Activated CD8-positive, alpha-beta T cell treated with anti-CD3 and anti-CD28 coated beads, Interleukin-2, amount 10 ng/mL, durations not matched to agents 7 days and 5 days (primary cell): ENCODE data around the gene DSCAM. TPM values are rescaled to one million over a fixed set of nuclear protein-coding genes. Genes with fewer than 3 reads are reported as not detected.

ENCODE experiments used
- ATAC-seq: fragments of 150-1000 bp; cut with Tn5 transposase; one replicate; pipeline ENCODE4 v1.10.0; 2021; ENCODE audit warnings: moderate library complexity
- CTCF ChIA-PET: fragments of 350-600 bp; sonication (Branson Sonifier 250); formaldehyde crosslinking; loops from one replicate; lab custom pipeline; 2021; ENCODE audit warnings: antibody characterized with exemption; lab: Charles Lee
- POLR2A ChIA-PET: fragments of 350-600 bp; sonication (Branson Sonifier 250); formaldehyde crosslinking; loops from one replicate; lab custom pipeline; 2021; ENCODE audit warnings: antibody characterized with exemption; lab: Charles Lee
- DNase-seq: peaks from one replicate; pipeline ENCODE4 v3.0.0-alpha.2; 2020
- H3K27ac Mint-ChIP-seq: one replicate; pipeline ENCODE4 v1.8.0; 2021; ENCODE audit warnings: mild to moderate bottlenecking, mixed read lengths
- H3K27me3 Mint-ChIP-seq: one replicate; pipeline ENCODE4 v1.8.0; 2021; ENCODE audit warnings: low read depth, mixed read lengths
- H3K36me3 Mint-ChIP-seq: one replicate; pipeline ENCODE4 v1.8.0; 2021; ENCODE audit warnings: low read depth, mixed read lengths
- H3K4me1 Mint-ChIP-seq: one replicate; pipeline ENCODE4 v1.8.0; 2021; ENCODE audit warnings: low read depth, mixed read lengths
- H3K4me3 Mint-ChIP-seq: one replicate; pipeline ENCODE4 v1.8.0; 2021; ENCODE audit warnings: mild to moderate bottlenecking, mixed read lengths
- H3K9me3 Mint-ChIP-seq: one replicate; pipeline ENCODE4 v1.8.0; 2022; ENCODE audit warnings: mixed read lengths; ENCODE audit not compliant: insufficient read depth
- total RNA-seq, 2 experiments: library from RNA; stranded (reverse); gene quantifications; one replicate each; pipeline ENCODE4 v1.2.3, GENCODE V29; 2021

The DSCAM gene
- total RNA-seq, 2 experiments from 2014 or later, result not detected

DNA sequence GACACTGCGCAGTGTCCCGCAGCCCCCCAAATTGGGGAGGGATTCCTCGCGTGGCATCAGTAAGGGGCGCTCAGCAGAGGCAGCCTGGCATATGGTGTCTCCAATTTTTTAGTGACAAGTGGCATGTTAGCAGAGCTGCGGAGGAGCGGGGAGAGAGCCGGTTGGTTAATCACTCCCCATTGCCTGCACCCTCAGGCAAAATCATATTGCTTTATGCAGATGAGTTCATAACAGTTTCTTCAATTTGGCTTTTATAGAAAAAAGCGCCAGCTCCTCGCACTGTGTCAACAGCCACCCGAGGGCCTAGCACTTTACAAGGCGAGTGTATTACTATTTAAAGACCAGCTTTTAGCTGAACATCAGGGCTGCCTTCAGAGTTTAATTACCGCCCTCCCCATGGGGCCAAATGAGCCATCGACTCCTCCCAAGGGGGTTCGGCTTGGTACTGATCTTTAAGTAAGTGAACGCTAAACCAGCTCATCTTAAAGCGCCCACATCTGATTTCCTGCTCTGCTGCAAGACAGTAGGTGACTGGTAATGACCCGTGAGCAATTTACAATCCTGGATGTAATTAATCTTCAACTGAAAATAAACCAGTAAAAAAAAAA is 298.9 kb downstream of the DSCAM start:
- ATAC-seq (no peak), DNase-seq (no peak)
- no peaks in the 10 kb centered on the region for H3K36me3 Mint-ChIP-seq
- CTCF ChIA-PET, result no interaction called here
- H3K4me3 Mint-ChIP-seq, result no peak overlapping the region
- POLR2A ChIA-PET, result no interaction called here
- H3K9me3 Mint-ChIP-seq, result no peaks in the 10 kb centered on the region
- H3K27me3 Mint-ChIP-seq, result no peaks in the 10 kb centered on the region
- no peaks in the 10 kb centered on the region for H3K4me1 Mint-ChIP-seq
- H3K27ac Mint-ChIP-seq, result no peak overlapping the region

DNA sequence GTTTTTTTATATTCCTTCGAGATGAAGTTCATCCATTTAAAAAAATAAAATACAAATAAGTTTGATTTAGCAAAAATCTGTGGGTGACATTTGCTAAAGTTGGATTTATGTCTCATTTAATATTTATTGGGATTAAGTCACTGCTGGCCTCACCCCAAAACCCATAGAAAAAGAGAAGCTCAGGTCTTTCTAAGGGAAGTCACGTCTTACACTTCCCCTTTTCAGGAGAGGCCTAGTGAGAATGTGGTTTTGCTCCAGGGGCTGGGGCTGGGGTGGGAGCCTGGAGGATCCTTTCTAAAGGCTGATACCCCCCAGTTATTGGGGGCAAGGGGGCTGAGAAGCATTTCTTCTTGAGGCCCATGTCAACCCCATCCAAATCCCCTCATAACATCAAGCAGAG is 300.3 kb downstream of the DSCAM start:
- no peaks in the 10 kb centered on the region for H3K4me1 Mint-ChIP-seq
- no peaks in the 10 kb centered on the region for H3K9me3 Mint-ChIP-seq
- no peak for DNase-seq
- no peak overlapping the region for H3K4me3 Mint-ChIP-seq
- POLR2A ChIA-PET, result no interaction called here
- CTCF ChIA-PET, result no interaction called here
- no peak for ATAC-seq
- no peaks in the 10 kb centered on the region for H3K27me3 Mint-ChIP-seq
- no peaks in the 10 kb centered on the region for H3K36me3 Mint-ChIP-seq
- H3K27ac Mint-ChIP-seq, result no peak overlapping the region

DNA sequence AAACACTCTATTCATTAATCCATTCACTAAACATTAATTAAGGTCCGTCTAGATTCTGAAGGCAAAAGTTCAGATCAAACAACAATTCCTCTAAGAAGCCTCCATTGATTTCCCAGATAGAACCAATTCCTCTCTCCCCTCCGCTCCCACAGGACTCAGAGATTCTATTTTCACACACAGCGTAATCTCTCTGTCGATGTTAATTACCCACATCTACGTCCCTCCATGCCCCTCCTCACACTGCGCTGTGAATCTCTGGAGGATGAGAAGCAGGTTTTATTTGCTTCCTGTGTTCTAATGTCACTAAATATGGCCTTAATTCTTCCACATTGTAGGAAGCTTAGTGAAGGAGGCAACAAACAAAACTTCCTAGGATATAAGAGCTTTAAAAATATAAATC is 306.7 kb downstream of the DSCAM start:
- Mint-ChIP-seq H3K27me3 (no peaks in the 10 kb centered on the region), H3K36me3 (no peaks in the 10 kb centered on the region), H3K9me3 (no peaks in the 10 kb centered on the region), H3K27ac (no peak overlapping the region), H3K4me1 (no peaks in the 10 kb centered on the region), H3K4me3 (no peak overlapping the region)
- ATAC-seq (no peak), DNase-seq (no peak)
- ChIA-PET CTCF (no interaction called here), POLR2A (no interaction called here)

DNA sequence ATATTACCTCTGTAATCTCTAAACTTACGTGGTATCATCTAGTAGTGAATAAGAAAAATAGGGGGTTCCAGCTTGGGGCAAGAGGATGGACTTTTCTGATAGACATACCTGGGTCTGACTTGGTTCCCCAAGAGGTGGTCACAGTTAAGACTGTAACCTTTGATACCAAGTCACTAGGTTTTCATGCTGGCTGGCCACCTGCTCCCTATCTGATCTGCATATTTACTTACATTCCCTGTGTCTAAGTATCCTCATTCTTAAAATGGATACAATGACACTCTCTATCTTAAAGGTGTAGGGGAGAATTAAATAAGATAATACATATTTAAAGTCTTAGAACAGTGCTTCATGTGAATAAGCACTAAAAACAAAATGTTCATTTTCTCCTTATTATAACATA is 312.1 kb downstream of the DSCAM start:
- Mint-ChIP-seq H3K36me3 (no peaks in the 10 kb centered on the region), H3K27ac (no peak overlapping the region)
- CTCF ChIA-PET, result no interaction called here

DNA sequence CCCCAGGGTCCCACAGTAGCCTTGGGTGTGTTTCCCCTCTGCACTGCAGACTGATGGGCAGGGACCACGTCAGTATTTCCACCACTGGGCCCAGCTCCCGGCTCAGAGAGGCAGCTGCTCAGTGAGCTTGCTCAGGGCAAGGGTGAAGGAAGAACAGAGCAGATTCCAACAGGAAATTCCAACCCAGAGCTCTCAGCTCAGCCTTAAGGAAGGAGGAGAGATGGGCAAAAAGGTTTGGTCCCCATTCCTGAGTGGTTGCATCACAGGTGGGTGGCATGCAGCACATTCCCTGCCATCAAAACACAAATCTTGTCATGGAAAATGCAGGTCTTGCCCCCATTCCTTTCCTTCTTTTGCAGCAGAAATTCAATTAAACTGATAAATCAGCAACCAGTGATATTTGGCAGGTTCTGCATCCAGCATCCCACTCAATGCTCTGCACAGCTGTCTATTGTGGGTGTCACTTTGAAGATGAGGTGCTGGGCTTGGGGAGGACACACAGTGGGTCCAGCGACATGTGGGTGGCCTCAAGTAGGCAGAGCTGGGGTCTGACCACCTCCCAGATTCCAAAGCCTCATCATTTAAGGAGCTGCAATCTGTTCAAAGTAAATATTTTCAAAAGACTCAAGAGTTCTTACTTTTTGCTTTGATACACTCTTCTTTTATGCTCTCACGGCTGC is 315.4 kb downstream of the DSCAM start:
- Mint-ChIP-seq H3K9me3 (no peaks in the 10 kb centered on the region), H3K27me3 (no peaks in the 10 kb centered on the region), H3K36me3 (no peaks in the 10 kb centered on the region), H3K4me3 (no peak overlapping the region), H3K4me1 (no peaks in the 10 kb centered on the region), H3K27ac (no peak overlapping the region)
- POLR2A ChIA-PET, result no interaction called here
- CTCF ChIA-PET, result no interaction called here
- ATAC-seq, result no peak
- DNase-seq, result no peak

More for the DNA sequence above, 312.1 kb downstream of the DSCAM start:
- no peaks in the 10 kb centered on the region for H3K27me3 Mint-ChIP-seq
- H3K9me3 Mint-ChIP-seq, result no peaks in the 10 kb centered on the region
- no peaks in the 10 kb centered on the region for H3K4me1 Mint-ChIP-seq
- ATAC-seq (no peak), DNase-seq (no peak)
- POLR2A ChIA-PET, result no interaction called here
- H3K4me3 Mint-ChIP-seq, result no peak overlapping the region

DNA sequence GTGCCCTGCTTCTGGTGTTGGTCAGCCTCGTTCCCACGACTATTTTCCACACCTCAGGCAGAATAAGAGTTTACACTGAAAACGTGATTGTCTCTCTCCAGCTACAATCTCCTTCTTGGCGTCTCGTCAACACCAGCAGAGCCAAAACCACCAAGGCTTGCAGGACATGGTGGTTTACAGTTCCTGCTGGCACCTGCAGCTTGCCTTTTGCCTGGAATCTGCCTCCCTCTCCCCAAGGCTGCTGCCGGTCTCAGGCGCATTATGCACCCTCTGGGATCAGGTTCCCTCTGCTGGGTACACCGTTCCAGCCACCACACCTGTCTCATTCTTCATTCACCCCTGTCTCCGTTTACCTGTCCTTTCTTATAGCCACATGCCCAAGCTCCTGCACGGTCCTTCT is 315.9 kb downstream of the DSCAM start:
- Mint-ChIP-seq H3K27ac (no peak overlapping the region), H3K36me3 (no peaks in the 10 kb centered on the region), H3K4me1 (no peaks in the 10 kb centered on the region), H3K4me3 (no peak overlapping the region), H3K27me3 (no peaks in the 10 kb centered on the region), H3K9me3 (no peaks in the 10 kb centered on the region)
- ATAC-seq (no peak), DNase-seq (no peak)
- ChIA-PET POLR2A (no interaction called here), CTCF (no interaction called here)

DNA sequence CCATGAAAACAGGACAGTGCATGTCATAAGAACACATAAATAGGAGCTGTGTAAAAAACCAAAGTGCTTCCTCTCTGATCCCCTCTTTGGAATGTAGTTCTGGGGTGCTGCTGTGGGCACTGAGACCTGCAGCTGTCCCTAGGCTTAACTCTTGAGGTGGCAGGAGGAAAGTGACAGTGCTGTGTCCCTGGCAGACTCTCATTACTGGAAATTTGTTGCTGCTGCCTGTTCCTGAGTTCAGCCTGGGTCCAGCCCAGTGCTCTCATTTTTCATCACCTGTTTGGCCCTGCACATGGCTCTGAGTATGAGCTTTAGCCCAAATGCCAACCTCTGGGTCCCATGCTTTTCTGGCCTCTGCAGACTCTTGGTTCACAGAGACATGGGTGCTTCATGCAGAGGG is 329.3 kb downstream of the DSCAM start:
- no peaks in the 10 kb centered on the region for H3K4me1 Mint-ChIP-seq
- ATAC-seq, result no peak
- H3K36me3 Mint-ChIP-seq, result no peaks in the 10 kb centered on the region
- H3K27ac Mint-ChIP-seq, result no peak overlapping the region
- ChIA-PET CTCF (no interaction called here), POLR2A (no interaction called here)
- no peak for DNase-seq
- peaks cover 7% of the 10 kb centered on the region for H3K9me3 Mint-ChIP-seq
- no peak overlapping the region for H3K4me3 Mint-ChIP-seq
- H3K27me3 Mint-ChIP-seq, result no peaks in the 10 kb centered on the region

DNA sequence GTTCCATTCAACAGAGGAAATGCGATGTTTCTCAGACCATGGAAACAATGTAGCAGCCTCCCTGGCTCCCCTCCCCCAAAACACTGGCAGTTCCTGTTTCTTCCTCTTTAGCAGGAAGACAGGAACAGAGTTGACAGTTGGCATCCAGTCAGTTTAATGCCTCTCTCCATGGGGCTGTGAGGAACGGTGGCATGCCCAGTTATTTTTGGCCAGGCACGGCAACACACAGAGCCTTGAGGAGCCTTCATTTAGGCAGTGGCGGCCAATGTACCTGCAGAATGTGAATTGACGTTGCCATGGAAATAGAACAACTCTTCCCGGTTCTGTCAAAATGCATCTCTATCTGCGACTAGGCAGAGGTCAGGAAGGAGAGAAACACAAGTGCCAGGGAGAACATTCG is 330.6 kb downstream of the DSCAM start:
- Mint-ChIP-seq H3K4me1 (no peaks in the 10 kb centered on the region), H3K4me3 (no peak overlapping the region), H3K27ac (no peak overlapping the region), H3K36me3 (no peaks in the 10 kb centered on the region), H3K9me3 (peaks cover 12% of the 10 kb centered on the region), H3K27me3 (no peaks in the 10 kb centered on the region)
- DNase-seq (no peak), ATAC-seq (no peak)
- POLR2A ChIA-PET, result no interaction called here
- CTCF ChIA-PET, result no interaction called here

DNA sequence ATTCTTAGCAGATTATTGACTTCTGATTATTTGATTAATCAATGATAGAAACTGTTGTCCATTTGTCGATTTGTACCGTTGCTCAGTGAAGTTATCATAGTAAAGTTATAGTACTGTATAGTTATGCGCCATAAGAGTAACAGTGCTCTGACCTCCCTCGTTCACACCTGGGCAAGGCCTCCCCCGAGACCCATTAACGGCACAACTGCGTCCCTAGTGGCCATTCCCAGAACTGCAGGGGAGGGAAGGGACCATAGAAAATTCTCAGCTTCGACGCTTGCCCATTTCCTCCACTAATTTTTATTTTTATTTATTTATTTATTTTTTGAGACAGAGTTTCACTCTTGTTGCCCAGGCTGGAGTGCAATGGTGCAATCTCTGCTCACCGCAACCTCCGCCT is 334.4 kb downstream of the DSCAM start:
- DNase-seq (no peak), ATAC-seq (no peak)
- Mint-ChIP-seq H3K27me3 (no peaks in the 10 kb centered on the region), H3K27ac (no peak overlapping the region), H3K4me3 (no peak overlapping the region), H3K4me1 (no peaks in the 10 kb centered on the region), H3K9me3 (peaks cover 12% of the 10 kb centered on the region), H3K36me3 (no peaks in the 10 kb centered on the region)
- ChIA-PET POLR2A (no interaction called here), CTCF (no interaction called here)

DNA sequence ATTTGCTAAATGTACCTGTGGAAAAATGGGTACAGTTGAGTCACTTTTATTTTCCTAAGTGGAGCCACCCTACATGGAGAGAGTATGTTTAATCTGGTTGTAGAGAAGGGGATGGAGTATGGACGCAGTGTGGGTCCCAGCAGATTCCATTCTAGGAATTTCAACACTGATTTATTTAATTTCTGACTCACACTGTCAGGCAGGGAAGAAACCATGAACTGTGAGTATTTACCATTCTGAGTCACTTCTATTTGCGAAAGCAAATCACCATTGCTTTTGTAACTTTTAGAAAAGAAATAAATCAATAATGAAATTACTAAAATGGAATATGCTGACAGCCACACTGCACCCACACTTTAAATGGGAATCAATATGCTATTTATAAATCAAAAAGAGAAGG is 339.0 kb downstream of the DSCAM start:
- no peaks in the 10 kb centered on the region for H3K36me3 Mint-ChIP-seq
- H3K27me3 Mint-ChIP-seq, result no peaks in the 10 kb centered on the region
- POLR2A ChIA-PET, result no interaction called here
- DNase-seq (no peak), ATAC-seq (no peak)
- no peaks in the 10 kb centered on the region for H3K4me1 Mint-ChIP-seq
- H3K4me3 Mint-ChIP-seq, result no peak overlapping the region
- peaks cover 6% of the 10 kb centered on the region for H3K9me3 Mint-ChIP-seq
- CTCF ChIA-PET, result no interaction called here
- H3K27ac Mint-ChIP-seq, result no peak overlapping the region

DNA sequence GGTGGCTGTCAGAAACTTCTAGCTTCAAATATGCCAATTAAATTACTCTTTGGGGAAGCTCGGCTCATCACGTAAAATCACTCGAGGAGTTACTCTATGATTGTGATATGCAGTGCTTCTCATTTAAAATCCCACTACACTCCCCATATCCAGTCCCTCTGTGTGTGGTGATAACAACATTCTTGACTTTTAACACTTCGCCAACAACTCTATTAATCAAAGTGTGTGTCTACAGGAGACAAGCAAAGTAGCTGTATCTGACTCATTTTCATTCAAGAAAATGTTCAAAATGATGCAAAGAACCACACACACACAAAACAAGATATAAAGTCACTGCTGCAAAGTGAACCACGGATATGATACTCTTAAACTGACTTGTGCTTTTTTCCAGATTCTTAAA is 341.3 kb downstream of the DSCAM start:
- H3K9me3 Mint-ChIP-seq, result no peaks in the 10 kb centered on the region
- ATAC-seq (no peak), DNase-seq (no peak)
- H3K4me3 Mint-ChIP-seq, result no peak overlapping the region
- H3K4me1 Mint-ChIP-seq, result no peaks in the 10 kb centered on the region
- CTCF ChIA-PET, result no interaction called here
- H3K27ac Mint-ChIP-seq, result no peak overlapping the region
- POLR2A ChIA-PET, result no interaction called here
- no peaks in the 10 kb centered on the region for H3K36me3 Mint-ChIP-seq
- no peaks in the 10 kb centered on the region for H3K27me3 Mint-ChIP-seq

DNA sequence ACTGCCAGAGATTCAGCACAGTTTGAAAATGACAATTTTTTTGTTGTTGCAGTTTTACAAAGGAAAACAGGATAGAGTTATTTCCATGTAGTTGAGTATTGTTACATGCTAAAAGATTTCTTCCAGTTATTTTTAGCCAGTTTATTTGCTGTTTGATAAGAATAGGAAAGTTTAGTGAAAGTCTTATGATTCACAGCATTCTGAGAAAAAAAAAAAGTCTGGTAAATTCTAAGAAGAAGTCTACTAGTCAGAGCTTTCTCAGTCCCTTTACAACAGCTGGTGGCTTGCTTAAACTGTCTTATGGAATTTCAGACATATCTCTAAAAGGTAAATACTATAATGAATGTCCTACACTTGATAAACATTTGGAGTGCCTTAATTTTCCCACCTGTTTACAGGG is 341.7 kb downstream of the DSCAM start:
- Mint-ChIP-seq H3K4me1 (no peaks in the 10 kb centered on the region), H3K4me3 (no peak overlapping the region), H3K9me3 (no peaks in the 10 kb centered on the region), H3K36me3 (no peaks in the 10 kb centered on the region), H3K27me3 (no peaks in the 10 kb centered on the region), H3K27ac (no peak overlapping the region)
- ChIA-PET POLR2A (no interaction called here), CTCF (no interaction called here)
- no peak for DNase-seq
- ATAC-seq, result no peak

DNA sequence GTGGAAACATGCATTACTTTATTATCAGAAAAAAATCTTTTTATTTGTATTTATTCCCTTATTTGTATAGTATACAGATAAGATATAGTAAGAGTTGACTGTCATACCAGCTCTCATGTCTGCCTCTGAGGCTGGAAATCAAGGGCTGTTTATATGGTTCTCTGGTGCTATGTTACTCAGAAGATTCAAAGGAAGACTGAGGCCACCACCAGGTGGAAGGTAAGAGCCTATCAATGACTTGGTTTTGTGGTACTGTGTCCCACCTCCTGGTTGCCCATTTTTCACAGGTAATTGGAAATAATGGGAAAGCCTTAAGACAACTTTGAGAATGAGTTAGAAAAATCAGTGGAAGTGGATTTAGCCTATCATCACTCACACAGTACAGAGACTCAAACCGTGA is 342.1 kb downstream of the DSCAM start:
- DNase-seq, result no peak
- H3K36me3 Mint-ChIP-seq, result no peaks in the 10 kb centered on the region
- ChIA-PET CTCF (no interaction called here), POLR2A (no interaction called here)
- no peaks in the 10 kb centered on the region for H3K27me3 Mint-ChIP-seq
- H3K4me1 Mint-ChIP-seq, result no peaks in the 10 kb centered on the region
- no peak overlapping the region for H3K27ac Mint-ChIP-seq
- H3K4me3 Mint-ChIP-seq, result no peak overlapping the region
- no peak for ATAC-seq
- no peaks in the 10 kb centered on the region for H3K9me3 Mint-ChIP-seq
